Omental fat pad (tissue), 4 donors: ENCODE measurements around the gene CD70. TPM values are rescaled to one million over a fixed set of nuclear protein-coding genes. Genes with fewer than 3 reads are reported as not detected.
A peak's percentile ranks its signal among the peaks of the same experiment; 100 is the strongest.
"Not testable (repeated sequence)": the region's sequence is repeated elsewhere in the genome, so short reads cannot be mapped to it uniquely, and the experiment has no call there.

Experiments used
- ATAC-seq: fragments of 150-250 bp; one replicate; pipeline ENCODE4 v1.9.1; 2016; ENCODE audit warnings: mild to moderate bottlenecking, moderate library complexity; ENCODE audit not compliant: low FRiP score
- DNase-seq: peaks from one replicate; pipeline ENCODE4 v3.0.0-alpha.2; 2019; ENCODE audit warnings: low spot score
- CTCF ChIP-seq, 3 donors: fragments of 450-650 bp; IDR thresholded peaks; one replicate each; pipeline ENCODE4 v1.5.1; 2016 to 2017; ENCODE audit warnings: antibody characterized with exemption in 3 of 3, mild to moderate bottlenecking in 3 of 3, moderate library complexity in 2 of 3
- total RNA-seq, 4 donors: library from RNA; depleted of rRNA; stranded (reverse); fragments of >200 nt; gene quantifications; one replicate each; pipeline ENCODE4 v1.1.0, GENCODE V29; 2016

CD70 gene
- not detected for total RNA-seq

- TF ChIP-seq CTCF (IDR thresholded peaks at IDR 0.05): no peak
- no peak for DNase-seq
- ATAC-seq: peak; percentile 39
These were observed at the start of gene CD70 for GRCh38 chr19:6590827-6591319. TSS of gene CD70 (minus strand) at chr19:6591150. CDS start at chr19:6591002, 148 bp downstream.

GRCh38 chr19:6640333-6640732, 49.4 kb upstream of the CD70 start:
- not testable (repeated sequence) for DNase-seq, ATAC-seq

- ATAC-seq: no peak
- TF ChIP-seq CTCF (IDR thresholded peaks at IDR 0.05): no peak
- no peak for DNase-seq
These were observed 48.5 kb upstream of the CD70 start for GRCh38 chr19:6639439-6639838.

GRCh38 chr19:6633456-6633813, 42.5 kb upstream of the CD70 start:
- not testable (repeated sequence) for DNase-seq

GRCh38 chr19:6632747-6633455, 42.0 kb upstream of the CD70 start:
- peak in 1 of 3 donors; percentile 22 for TF ChIP-seq CTCF (IDR thresholded peaks at IDR 0.05)
- not testable (repeated sequence) for ATAC-seq
- DNase-seq: peak; percentile 42

More at GRCh38 chr19:6633456-6633813, 42.5 kb upstream of the CD70 start:
- ATAC-seq: not testable (repeated sequence)

GRCh38 chr19:6632002-6632621, 41.2 kb upstream of the CD70 start:
- DNase-seq (peak; percentile 71), ATAC-seq (no peak)
- no peak for TF ChIP-seq CTCF (IDR thresholded peaks at IDR 0.05)

GRCh38 chr19:6626764-6627163, 35.8 kb upstream of the CD70 start:
- ATAC-seq (no peak), DNase-seq (no peak)
- TF ChIP-seq CTCF (IDR thresholded peaks at IDR 0.05): no peak

GRCh38 chr19:6617374-6617773, 26.4 kb upstream of the CD70 start:
- TF ChIP-seq CTCF (IDR thresholded peaks at IDR 0.05): no peak
- ATAC-seq (no peak), DNase-seq (no peak)
